SK-N-SH (cell line): ENCODE data around the gene SYNJ2. TPM values are rescaled to one million over a fixed set of nuclear protein-coding genes. Genes with fewer than 3 reads are reported as not detected.

Source experiments
- CTCF ChIA-PET: fragments of 300-600, 350-600 bp; formaldehyde crosslinking; extraction: SDS; loops from one replicate; lab custom pipeline; 2021; lab: Yijun Ruan, JAX
- POLR2A ChIA-PET: fragments of 350-600 bp; sonication (Branson Sonifier 250); formaldehyde crosslinking; extraction: SDS; loops from one replicate; lab custom pipeline; 2020; ENCODE audit warnings: antibody characterized with exemption, inconsistent platforms; lab: Yijun Ruan, JAX
- DNase-seq: peaks from one replicate; pipeline ENCODE4 v3.0.0; 2012
- H2AFZ ChIP-seq: fragments of 200-600 bp; sonication (generic); 2 replicates; pipeline ENCODE4 v1.8.1; 2016; ENCODE audit warnings: antibody characterized with exemption, mild to moderate bottlenecking, low read depth
- H3F3A ChIP-seq: fragments of 200-600 bp; sonication (generic); replicated peaks from 2 replicates; pipeline ENCODE3; 2016; ENCODE audit warnings: antibody characterized with exemption, mild to moderate bottlenecking; ENCODE audit not compliant: insufficient read depth
- H3K27ac ChIP-seq, 2 experiments: fragments of 200-500 bp in 1 of 2; fragments of 200-600 bp in 1 of 2; sonication (Bioruptor generic) in 1 of 2; sonication (generic), shearing (Covaris generic) in 1 of 2; 2 replicates each; pipeline versions ENCODE4 v1.5.1 to v1.6.1; 2014 to 2016; ENCODE audit warnings: low read depth in 2 of 2, inconsistent platforms in 1 of 2, low read length in 1 of 2, mild to moderate bottlenecking in 1 of 2, mixed read lengths in 1 of 2
- H3K27me3 ChIP-seq: fragments of 200-600 bp; sonication (generic), shearing (Covaris generic); 2 replicates; pipeline ENCODE4 v1.6.1; 2016; ENCODE audit warnings: mixed run types; ENCODE audit not compliant: insufficient read depth
- H3K36me3 ChIP-seq, 2 experiments: fragments of 200-500 bp in 1 of 2; fragments of 200-600 bp in 1 of 2; sonication (Bioruptor generic) in 1 of 2; sonication (generic) in 1 of 2; replicated peaks in 1 of 2; 2 replicates each; pipeline versions ENCODE3 to v1.5.1; 2014 to 2016; ENCODE audit warnings: low read length in 1 of 2, mild to moderate bottlenecking in 1 of 2; ENCODE audit not compliant: insufficient read depth in 2 of 2, control insufficient read depth in 1 of 2
- H3K4me1 ChIP-seq, 2 experiments: fragments of 200-500 bp in 1 of 2; fragments of 200-600 bp in 1 of 2; sonication (Bioruptor generic) in 1 of 2; sonication (generic), shearing (Covaris generic) in 1 of 2; 2 replicates each; pipeline versions ENCODE4 v1.5.1 to v1.6.1; 2014 to 2016; ENCODE audit warnings: low read depth in 1 of 2, low read length in 1 of 2, mixed run types in 1 of 2; ENCODE audit not compliant: insufficient read depth in 2 of 2, control insufficient read depth in 1 of 2
- H3K4me2 ChIP-seq: fragments of 200-600 bp; sonication (generic), shearing (Covaris generic); 2 replicates; pipeline ENCODE4 v1.6.1; 2017; ENCODE audit warnings: mixed run types
- H3K4me3 ChIP-seq, 2 experiments: fragments of 200-500 bp in 1 of 2; fragments of 200-600 bp in 1 of 2; sonication (Bioruptor generic) in 1 of 2; sonication (generic), shearing (Covaris generic) in 1 of 2; 2 replicates each; pipeline versions ENCODE4 v1.5.1 to v1.8.1; 2014 to 2016; ENCODE audit warnings: low read depth in 2 of 2, inconsistent platforms in 1 of 2, low read length in 1 of 2, mild to moderate bottlenecking in 1 of 2, mixed read lengths in 1 of 2, moderate library complexity in 1 of 2
- H3K79me2 ChIP-seq: fragments of 200-600 bp; sonication (generic); 2 replicates; pipeline ENCODE4 v1.8.1; 2017; ENCODE audit warnings: mild to moderate bottlenecking; ENCODE audit not compliant: insufficient read depth
- H3K9ac ChIP-seq: fragments of 200-600 bp; sonication (generic); 2 replicates; pipeline ENCODE4 v1.6.1; 2017; ENCODE audit warnings: mixed run types
- H3K9me2 ChIP-seq: fragments of 200-600 bp; sonication (generic); 2 replicates; pipeline ENCODE4 v1.6.1; 2017; ENCODE audit warnings: mixed run types
- H3K9me3 ChIP-seq: fragments of 200-600 bp; sonication (generic); 2 replicates; pipeline ENCODE4 v1.6.1; 2017; ENCODE audit warnings: mixed run types, mild to moderate bottlenecking, moderate library complexity
- H4K20me1 ChIP-seq: fragments of 200-600 bp; sonication (generic); 2 replicates; pipeline ENCODE4 v1.6.1; 2017; ENCODE audit warnings: mild to moderate bottlenecking, mixed run types; ENCODE audit not compliant: insufficient read depth
- CHD2 ChIP-seq: fragments of 150-350 bp; IDR thresholded peaks from 2 replicates; pipeline ENCODE4 v1.6.1; 2018; ENCODE audit warnings: low read length; ENCODE audit not compliant: partially characterized antibody
- ELF1 ChIP-seq: IDR thresholded peaks from 2 replicates; pipeline ENCODE4 v1.4.0; 2012
- EZH2phosphoT487 ChIP-seq: fragments of 200-600 bp; sonication (generic); IDR thresholded peaks from 2 replicates; pipeline ENCODE4 v1.6.1; 2017; ENCODE audit warnings: low read depth, mixed run types, mild to moderate bottlenecking, antibody characterized with exemption, moderate library complexity, borderline replicate concordance
- FOSL2 ChIP-seq: IDR thresholded peaks from 2 replicates; pipeline ENCODE4 v1.4.0; 2012; ENCODE audit warnings: low read depth, mild to moderate bottlenecking, moderate library complexity, borderline replicate concordance
- GABPA ChIP-seq: IDR thresholded peaks from 2 replicates; pipeline ENCODE4 v1.4.0; 2012; ENCODE audit warnings: low read depth, mild to moderate bottlenecking
- GATA2 ChIP-seq: sonication (generic); formaldehyde crosslinking; IDR thresholded peaks from 2 replicates; pipeline ENCODE4 v1.5.0; 2020; ENCODE audit warnings: mild to moderate bottlenecking, missing genetic modification reagents
- JUND ChIP-seq: IDR thresholded peaks from 2 replicates; pipeline ENCODE4 v1.4.0; 2012
- MAX ChIP-seq: IDR thresholded peaks from 2 replicates; pipeline ENCODE4 v1.4.0; 2012; ENCODE audit warnings: low read depth
- MEF2A ChIP-seq: IDR thresholded peaks from 2 replicates; pipeline ENCODE4 v1.4.0; 2012; ENCODE audit warnings: low read depth, borderline replicate concordance
- NFIC ChIP-seq: IDR thresholded peaks from 2 replicates; pipeline ENCODE4 v1.4.0; 2012; ENCODE audit warnings: borderline replicate concordance
- NRF1 ChIP-seq: IDR thresholded peaks from 2 replicates; pipeline ENCODE4 v1.6.1; 2012; ENCODE audit warnings: low read depth, mild to moderate bottlenecking, low read length
- PBX3 ChIP-seq: IDR thresholded peaks from 2 replicates; pipeline ENCODE4; 2012
- POLR2AphosphoS5 ChIP-seq: IDR thresholded peaks from 2 replicates; pipeline ENCODE4 v1.6.1; 2012; ENCODE audit warnings: low read depth, low read length
- RCOR1 ChIP-seq: fragments of 150-350 bp; IDR thresholded peaks from 2 replicates; pipeline ENCODE4 v1.6.1; 2017; ENCODE audit warnings: antibody characterized with exemption, low read length
- RFX5 ChIP-seq: IDR thresholded peaks from 2 replicates; pipeline ENCODE4 v1.6.1; 2012; ENCODE audit warnings: mild to moderate bottlenecking, improper control_type of control experiment, low read length
- SIN3A ChIP-seq: IDR thresholded peaks from 2 replicates; pipeline ENCODE4 v1.6.1; 2012; ENCODE audit warnings: low read depth, mild to moderate bottlenecking, low read length, moderate library complexity, borderline replicate concordance
- SMC3 ChIP-seq: IDR thresholded peaks from 2 replicates; pipeline ENCODE4 v1.6.1; 2012; ENCODE audit warnings: low read depth, low read length, improper control_type of control experiment
- TCF12 ChIP-seq: IDR thresholded peaks from 2 replicates; pipeline ENCODE4 v1.4.0; 2012
- TEAD4 ChIP-seq: IDR thresholded peaks from 2 replicates; pipeline ENCODE4 v1.4.0; 2012; ENCODE audit warnings: mild to moderate bottlenecking, borderline replicate concordance; ENCODE audit not compliant: insufficient read depth
- YY1 ChIP-seq: IDR thresholded peaks from 2 replicates; pipeline ENCODE4 v1.4.0; 2012; ENCODE audit warnings: low read depth, mild to moderate bottlenecking
- ZBTB33 ChIP-seq: IDR thresholded peaks from 2 replicates; pipeline ENCODE4 v1.4.0; 2012; ENCODE audit warnings: low read depth, borderline replicate concordance
- WGBS: methylation state at CpG from one replicate; pipeline ENCODE4 v1.1.6; 2017; ENCODE audit warnings: low lambda C conversion rate; 5-methylcytosine and 5-hydroxymethylcytosine counted together
- polyA plus RNA-seq, 3 experiments: library from polyadenylated mRNA; depleted of rRNA; stranded (reverse); fragments of >200 nt; gene quantifications; 2 replicates each; pipeline ENCODE4 v1.2.3, GENCODE V29; 2012
- TF ChIP-seq, protein P1 (sequence below): IDR thresholded peaks from 2 replicates; pipeline ENCODE4 v1.6.1; 2012; ENCODE audit warnings: mild to moderate bottlenecking, low read depth, low read length, moderate library complexity
- TF ChIP-seq, protein P2 (sequence below): fragments of 150-350 bp; IDR thresholded peaks from 2 replicates; pipeline ENCODE4 v1.6.1; 2016; ENCODE audit warnings: mild to moderate bottlenecking, low read depth, low read length

The SYNJ2 gene
- polyA plus RNA-seq, 1 of the 3 experiments (the other 2 are of a cell fraction): 40.0 TPM

DNA sequence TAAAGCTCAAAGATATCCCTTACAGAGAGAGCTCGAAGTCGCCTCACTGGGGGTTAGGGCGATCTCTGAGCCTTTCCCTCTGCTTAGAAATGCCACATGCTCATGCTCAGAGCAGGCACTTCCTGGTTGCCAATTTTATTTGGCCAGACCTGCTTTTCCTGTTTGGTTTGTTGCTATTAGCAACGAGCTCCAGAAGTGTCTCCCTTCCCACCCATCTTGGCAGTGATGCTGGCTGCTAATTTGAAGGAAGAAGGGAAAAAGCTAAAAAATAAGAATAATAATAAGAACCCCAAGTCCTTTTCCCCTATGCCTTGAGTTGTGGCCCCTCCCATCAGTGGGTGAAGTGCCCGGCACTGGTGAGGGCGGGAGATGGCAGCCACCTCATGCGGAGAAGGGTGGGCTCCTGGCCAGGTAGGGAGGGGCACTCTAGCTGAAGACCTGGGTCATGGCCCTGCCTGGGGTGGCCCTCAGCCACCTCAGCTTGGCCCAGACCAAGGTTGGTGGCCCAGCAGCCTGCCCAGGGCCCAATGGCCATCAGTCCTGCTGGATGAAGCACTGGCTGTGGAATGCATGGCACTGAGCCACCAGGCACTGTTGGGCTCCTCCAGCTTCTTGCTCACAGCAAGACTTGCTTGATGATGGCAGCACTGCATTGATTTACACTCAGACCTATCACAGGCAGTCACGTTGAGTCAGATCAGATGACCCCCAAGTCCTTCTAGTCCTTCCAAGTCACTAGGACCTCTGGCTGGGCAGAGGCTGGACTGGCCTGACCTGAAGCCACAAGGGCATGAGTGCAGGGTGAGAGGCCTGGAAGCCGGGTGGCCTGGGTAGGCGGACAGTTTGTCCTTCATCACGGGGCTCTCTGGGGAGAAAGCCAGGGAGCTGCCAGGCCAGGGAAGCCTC lies 79.0 kb downstream of the SYNJ2 start (continued):
- TF ChIP-seq PBX3 (peak; percentile 81), MEF2A (no peak), TCF12 (peak; percentile 66), MAX (peak; percentile 54), JUND (0 out of 2 replicates have a peak, but pooled peaks have one; percentile 18)
- TF ChIP-seq, all 33 proteins: peak for 13

GRCh38 chr6:158061361-158061708 lies 79.7 kb downstream of the SYNJ2 start:
- Histone ChIP-seq H3K9me2 (no peaks in the 10 kb centered on the region), H3K9ac (peak overlapping the region; percentile 77), H3K79me2 (peaks cover 33% of the 10 kb centered on the region), H2AFZ (no peak overlapping the region), H3K4me3 (no peak overlapping the region), H3K9me3 (no peaks in the 10 kb centered on the region), H4K20me1 (no peaks in the 10 kb centered on the region), H3K4me2 (peak overlapping the region; percentile 17; the same call in 1 of the 2 replicates), H3K27me3 (no peaks in the 10 kb centered on the region), H3K36me3 (peaks cover 33 to 62% of the 10 kb centered on the region in 2 experiments), H3F3A (peaks cover 48% of the 10 kb centered on the region), H3K27ac (peak overlapping the region in 1 of 2 experiments; percentile 99; a peak in 3 of 4 replicates), H3K4me1 (peaks cover 14 to 36% of the 10 kb centered on the region in 2 experiments; a peak in 3 of 4 replicates)
- TF ChIP-seq, protein P1, sequence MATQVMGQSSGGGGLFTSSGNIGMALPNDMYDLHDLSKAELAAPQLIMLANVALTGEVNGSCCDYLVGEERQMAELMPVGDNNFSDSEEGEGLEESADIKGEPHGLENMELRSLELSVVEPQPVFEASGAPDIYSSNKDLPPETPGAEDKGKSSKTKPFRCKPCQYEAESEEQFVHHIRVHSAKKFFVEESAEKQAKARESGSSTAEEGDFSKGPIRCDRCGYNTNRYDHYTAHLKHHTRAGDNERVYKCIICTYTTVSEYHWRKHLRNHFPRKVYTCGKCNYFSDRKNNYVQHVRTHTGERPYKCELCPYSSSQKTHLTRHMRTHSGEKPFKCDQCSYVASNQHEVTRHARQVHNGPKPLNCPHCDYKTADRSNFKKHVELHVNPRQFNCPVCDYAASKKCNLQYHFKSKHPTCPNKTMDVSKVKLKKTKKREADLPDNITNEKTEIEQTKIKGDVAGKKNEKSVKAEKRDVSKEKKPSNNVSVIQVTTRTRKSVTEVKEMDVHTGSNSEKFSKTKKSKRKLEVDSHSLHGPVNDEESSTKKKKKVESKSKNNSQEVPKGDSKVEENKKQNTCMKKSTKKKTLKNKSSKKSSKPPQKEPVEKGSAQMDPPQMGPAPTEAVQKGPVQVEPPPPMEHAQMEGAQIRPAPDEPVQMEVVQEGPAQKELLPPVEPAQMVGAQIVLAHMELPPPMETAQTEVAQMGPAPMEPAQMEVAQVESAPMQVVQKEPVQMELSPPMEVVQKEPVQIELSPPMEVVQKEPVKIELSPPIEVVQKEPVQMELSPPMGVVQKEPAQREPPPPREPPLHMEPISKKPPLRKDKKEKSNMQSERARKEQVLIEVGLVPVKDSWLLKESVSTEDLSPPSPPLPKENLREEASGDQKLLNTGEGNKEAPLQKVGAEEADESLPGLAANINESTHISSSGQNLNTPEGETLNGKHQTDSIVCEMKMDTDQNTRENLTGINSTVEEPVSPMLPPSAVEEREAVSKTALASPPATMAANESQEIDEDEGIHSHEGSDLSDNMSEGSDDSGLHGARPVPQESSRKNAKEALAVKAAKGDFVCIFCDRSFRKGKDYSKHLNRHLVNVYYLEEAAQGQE: no peak
- TF ChIP-seq RFX5 (no peak), TEAD4 (no peak), MAX (no peak), ZBTB33 (no peak), MEF2A (no peak), NRF1 (no peak), SIN3A (no peak), CHD2 (no peak), YY1 (no peak), ELF1 (no peak), EZH2phosphoT487 (no peak), GABPA (no peak), SMC3 (no peak), POLR2AphosphoS5 (no peak), RCOR1 (no peak), GATA2 (CRISPR knock-in tag) (no peak), FOSL2 (no peak), NFIC (no peak)
- TF ChIP-seq, protein P2, sequence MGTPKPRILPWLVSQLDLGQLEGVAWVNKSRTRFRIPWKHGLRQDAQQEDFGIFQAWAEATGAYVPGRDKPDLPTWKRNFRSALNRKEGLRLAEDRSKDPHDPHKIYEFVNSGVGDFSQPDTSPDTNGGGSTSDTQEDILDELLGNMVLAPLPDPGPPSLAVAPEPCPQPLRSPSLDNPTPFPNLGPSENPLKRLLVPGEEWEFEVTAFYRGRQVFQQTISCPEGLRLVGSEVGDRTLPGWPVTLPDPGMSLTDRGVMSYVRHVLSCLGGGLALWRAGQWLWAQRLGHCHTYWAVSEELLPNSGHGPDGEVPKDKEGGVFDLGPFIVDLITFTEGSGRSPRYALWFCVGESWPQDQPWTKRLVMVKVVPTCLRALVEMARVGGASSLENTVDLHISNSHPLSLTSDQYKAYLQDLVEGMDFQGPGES: no peak
- no peak for DNase-seq
- CTCF ChIA-PET: interaction anchor here (0.9 to 4.3 kb wide), 4 partner anchors 10 to 305 kb away, joined by 4 to 35 read pairs (median 10); no protein-coding TSS in a partner anchor
- POLR2A ChIA-PET: no interaction called here
- 100% methylated on average over 1 of the region's 5 CpGs for WGBS
